ELF-1 (cell line): Measurements from ENCODE around the gene C6orf47.
A peak's percentile ranks its signal among the peaks of the same experiment; 100 is the strongest.

Experiments
- DNase-seq: peaks from one replicate; pipeline ENCODE4 v3.0.0-alpha.2; 2016; ENCODE audit warnings: low read depth, low spot score

Gene C6orf47

GRCh38 chr6:31636698-31637596 is 23.6 kb downstream of the C6orf47 start:
- DNase-seq, result no peak

DNA sequence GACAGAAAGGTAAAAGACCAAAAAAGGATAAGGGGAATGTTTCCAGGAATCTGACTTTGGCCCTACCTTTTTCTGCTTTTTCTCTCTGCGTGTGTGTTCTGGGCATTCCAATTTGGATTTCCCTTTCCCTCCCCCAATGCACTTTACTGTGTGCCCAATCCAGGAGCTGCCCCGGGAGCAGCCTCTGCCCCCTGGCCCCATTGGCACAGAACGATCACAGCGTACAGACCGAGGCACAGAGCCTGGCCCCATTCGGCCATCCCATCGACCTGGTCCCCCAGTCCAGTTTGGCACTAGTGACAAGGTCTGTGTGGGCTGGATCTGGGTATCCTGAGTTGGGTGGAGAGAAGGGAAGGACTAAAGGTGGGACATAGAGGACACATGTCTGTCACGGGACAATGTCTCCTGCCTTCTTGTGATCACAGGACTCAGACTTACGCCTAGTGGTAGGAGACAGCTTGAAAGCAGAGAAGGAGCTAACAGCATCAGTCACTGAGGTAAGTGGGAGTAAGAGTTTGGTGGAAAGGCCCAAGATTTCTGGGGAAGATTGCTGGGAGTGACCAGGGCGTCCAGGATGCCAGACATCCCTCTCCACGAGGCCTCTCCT is 25.5 kb downstream of the C6orf47 start:
- no peak for DNase-seq

DNA sequence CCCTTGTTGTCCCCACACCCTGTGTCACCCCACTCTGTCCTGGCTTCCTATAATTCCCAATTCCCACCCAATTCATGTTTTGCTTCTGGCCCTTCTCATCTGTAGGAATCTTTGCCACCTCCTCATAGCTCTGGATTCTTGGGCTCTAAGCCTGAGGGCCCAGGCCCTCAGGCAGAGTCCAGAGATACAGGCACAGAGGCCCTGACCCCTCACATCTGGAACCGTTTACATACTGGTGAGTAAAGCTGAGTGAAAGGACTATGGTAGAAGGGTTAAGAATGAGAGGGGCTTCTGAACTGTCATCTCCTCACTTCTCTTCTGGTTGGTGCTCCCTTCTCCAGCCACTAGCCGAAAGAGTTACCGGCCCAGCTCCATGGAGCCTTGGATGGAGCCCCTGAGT is 26.4 kb downstream of the C6orf47 start:
- DNase-seq, result no peak

DNA sequence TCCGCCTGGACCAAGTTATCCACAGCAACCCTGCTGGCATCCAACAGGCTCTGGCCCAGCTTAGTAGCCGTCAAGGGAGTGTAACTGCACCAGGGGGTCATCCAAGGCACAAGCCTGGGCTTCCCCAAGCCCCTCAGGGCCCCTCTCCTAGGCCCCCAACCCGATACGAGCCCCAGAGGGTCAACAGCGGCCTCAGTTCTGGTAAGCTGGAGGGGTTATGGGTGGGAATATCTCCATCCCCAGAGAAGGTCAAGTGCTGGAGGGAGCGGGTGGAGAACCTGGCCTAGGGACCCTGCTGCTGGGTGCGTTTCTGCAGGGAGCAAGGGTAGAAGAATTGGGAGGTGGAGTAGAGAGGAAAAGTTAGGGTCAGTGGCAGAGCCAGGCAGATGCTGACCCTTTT is 27.1 kb downstream of the C6orf47 start:
- DNase-seq, result no peak

DNA sequence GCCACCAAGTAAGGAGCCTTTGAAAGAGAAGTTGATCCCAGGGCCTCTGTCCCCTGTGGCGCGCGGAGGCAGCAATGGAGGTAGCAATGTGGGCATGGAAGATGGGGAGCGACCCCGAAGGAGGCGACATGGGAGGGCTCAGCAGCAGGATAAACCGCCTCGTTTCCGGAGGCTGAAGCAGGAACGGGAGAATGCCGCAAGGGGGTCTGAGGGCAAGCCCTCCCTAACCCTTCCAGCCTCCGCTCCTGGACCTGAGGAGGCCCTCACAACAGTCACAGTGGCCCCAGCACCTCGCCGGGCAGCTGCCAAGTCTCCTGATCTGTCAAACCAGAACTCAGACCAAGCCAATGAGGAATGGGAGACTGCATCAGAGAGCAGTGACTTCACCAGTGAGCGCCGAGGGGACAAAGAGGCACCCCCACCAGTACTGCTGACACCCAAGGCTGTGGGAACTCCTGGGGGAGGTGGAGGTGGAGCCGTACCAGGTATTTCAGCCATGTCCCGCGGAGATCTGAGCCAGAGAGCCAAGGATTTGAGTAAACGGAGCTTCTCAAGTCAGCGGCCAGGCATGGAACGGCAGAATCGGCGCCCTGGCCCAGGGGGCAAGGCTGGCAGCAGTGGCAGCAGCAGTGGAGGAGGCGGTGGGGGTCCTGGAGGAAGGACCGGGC is 28.2 kb downstream of the C6orf47 start:
- no peak for DNase-seq

DNA sequence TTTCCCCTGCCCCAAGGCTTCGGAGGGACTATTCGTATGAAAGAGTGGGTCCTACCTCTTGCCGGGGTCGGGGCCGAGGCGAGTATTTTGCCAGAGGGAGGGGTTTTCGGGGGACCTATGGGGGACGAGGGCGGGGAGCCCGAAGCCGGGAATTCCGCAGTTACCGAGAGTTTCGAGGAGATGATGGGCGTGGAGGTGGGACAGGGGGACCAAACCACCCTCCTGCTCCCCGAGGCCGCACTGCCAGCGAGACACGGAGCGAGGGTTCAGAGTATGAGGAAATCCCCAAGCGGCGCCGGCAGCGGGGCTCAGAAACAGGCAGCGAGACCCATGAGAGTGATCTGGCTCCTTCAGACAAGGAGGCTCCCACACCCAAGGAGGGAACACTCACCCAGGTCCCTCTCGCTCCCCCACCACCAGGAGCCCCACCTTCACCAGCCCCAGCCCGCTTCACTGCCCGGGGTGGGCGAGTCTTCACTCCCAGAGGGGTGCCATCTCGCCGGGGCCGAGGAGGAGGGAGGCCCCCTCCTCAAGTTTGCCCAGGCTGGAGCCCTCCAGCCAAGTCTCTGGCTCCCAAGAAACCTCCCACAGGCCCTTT is 28.8 kb downstream of the C6orf47 start:
- no peak for DNase-seq

- DNase-seq, result no peak
Observed at GRCh38 chr6:31631209-31631608, 29.4 kb downstream of the C6orf47 start.

DNA sequence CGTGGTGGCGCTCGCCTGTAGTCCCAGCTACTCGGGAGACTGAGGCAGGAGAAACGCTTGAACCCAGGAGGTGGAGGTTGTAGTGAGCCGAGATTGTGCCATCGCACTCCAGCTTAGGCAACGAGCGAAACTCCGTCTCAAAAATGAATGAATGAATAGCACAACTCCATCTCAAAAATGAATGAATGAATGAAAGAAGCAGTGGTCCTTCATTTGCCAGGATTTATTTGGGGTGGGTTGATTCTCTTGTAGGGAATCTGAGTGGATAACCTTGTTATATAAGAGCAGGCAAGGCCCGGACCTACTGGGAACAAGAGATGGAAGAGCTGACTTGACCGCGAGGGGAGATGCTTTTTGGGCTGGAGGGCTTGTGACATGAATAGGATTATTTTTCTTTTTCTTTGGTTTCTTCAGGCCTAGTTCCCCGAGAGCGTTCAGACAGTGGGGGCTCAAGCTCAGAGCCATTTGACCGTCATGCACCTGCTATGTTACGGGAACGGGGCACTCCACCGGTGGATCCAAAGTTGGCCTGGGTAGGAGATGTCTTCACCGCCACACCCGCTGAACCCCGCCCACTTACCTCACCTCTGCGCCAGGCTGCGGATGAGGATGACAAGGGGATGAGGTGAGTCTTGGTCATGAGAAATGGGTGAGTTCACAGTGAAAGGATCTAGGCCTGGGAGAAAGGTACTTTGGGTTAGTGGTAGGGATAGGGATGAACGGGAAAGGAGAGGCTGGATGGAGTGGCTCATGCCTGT is 30.2 kb downstream of the C6orf47 start:
- no peak for DNase-seq

DNA sequence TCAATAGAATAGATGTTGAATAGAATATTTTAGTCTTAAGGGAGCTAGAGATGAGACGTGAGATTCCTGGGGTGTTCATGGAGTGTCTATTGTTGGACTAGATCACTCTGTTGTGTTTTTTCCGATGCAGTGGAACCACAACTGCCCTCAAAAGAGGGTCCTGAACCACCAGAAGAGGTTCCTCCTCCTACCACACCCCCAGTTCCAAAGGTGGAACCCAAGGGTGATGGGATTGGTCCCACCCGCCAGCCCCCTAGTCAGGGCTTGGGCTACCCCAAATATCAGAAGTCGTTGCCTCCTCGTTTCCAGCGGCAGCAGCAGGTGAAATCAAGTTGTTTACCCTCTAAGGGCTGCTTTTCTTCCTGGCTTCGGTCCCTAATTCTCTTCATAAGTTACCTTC is 31.6 kb downstream of the C6orf47 start:
- no peak for DNase-seq

- DNase-seq, result no peak
Observed at GRCh38 chr6:31627690-31628287, 32.8 kb downstream of the C6orf47 start.

DNA sequence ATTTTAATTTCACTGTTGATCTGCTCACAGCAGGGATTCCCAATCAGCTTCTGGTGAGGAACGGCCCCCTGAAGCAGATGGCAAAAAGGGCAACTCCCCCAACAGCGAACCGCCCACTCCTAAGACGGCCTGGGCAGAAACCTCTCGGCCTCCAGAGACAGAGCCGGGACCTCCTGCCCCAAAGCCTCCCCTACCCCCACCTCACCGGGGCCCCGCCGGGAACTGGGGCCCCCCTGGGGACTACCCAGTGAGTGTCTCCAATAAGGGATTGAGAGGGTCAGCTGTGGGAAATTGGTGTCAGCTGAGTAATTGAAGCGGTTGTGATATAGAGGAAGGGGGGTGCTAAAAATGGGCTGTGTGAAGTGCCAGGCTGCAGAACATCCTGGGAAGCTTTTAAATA is 33.6 kb downstream of the C6orf47 start:
- DNase-seq, result no peak

DNA sequence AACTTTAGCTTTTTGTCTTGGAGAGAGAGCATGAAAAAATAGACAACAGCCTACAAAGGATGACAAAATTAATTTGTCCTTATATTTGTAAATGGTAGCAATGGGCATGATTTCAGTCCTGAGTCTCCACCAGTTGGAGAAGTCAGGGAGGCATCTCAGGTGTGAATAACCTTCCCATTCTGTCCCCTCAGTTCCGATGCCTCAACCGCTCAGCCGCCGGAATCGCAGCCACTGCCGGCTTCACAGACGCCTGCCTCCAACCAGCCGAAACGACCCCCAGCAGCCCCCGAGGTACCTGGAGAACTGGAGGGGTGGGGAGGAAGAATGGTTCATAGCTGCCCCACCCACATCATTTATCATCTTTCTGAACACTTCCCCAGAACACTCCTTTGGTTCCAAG is 36.5 kb downstream of the C6orf47 start:
- no peak for DNase-seq

DNA sequence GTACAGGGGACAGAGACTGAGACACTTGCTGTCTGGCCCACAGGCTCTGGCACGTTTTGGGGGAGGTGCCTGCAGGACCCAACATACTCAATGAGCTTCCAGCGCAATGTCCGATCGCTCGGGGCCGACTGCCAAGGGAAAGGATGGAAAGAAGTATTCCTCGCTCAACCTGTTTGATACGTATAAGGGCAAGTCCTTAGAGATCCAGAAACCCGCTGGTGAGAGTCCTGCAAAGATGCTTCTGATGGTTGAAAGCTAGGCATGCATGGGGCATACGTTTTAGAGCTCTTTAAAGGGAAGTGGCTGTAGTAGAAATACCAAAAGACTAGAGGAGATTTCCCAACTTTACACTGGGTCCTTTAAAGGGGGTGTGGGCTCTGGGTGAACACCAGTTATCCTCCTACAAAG is 37.9 kb downstream of the C6orf47 start:
- peak; percentile 56 for DNase-seq

GRCh38 chr6:31621991-31622390 is 38.6 kb downstream of the C6orf47 start:
- peak; percentile 67 for DNase-seq

DNA sequence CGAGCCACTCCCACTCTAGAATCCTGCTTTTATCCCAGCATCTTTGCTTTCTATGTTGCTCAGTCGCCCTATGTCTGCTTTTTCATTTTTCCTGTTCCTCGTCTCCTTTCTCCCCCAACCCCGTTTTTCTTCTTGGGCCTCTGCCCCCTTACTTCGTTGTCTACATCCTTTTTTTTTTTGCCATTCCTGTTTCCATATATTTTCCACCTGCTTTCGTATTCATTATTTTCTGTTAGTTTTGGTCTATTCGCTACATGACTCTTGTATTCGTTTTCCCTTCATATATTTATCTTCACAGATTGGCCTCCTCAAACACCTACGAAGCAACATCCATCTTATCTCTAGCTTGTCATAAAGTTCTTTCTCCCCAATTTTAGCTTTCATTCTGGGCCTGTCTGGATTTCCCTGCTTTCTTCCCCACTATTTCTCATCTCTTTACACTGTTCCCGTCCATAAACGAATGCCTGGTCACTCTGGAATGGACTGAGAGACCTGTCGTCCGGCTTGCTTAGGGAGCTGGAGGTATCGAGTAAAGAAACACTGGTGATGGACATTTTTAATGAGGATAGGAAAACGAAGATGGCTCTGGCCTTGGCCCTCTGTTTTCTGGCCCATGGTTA is 39.1 kb downstream of the C6orf47 start:
- no peak for DNase-seq

GRCh38 chr6:31620586-31621319 is 39.8 kb downstream of the C6orf47 start, which contains the start of gene PRRC2A:
Gene PRRC2A (plus strand): TSS chr6:31620715. CDS start chr6:31622790, 2,075 bp downstream.
- DNase-seq, result peak; percentile 78

GRCh38 chr6:31619805-31620585 is 40.6 kb downstream of the C6orf47 start:
- peak; percentile 100 for DNase-seq

- no peak for DNase-seq
Observed at GRCh38 chr6:31617010-31617409, 43.6 kb downstream of the C6orf47 start.

DNA sequence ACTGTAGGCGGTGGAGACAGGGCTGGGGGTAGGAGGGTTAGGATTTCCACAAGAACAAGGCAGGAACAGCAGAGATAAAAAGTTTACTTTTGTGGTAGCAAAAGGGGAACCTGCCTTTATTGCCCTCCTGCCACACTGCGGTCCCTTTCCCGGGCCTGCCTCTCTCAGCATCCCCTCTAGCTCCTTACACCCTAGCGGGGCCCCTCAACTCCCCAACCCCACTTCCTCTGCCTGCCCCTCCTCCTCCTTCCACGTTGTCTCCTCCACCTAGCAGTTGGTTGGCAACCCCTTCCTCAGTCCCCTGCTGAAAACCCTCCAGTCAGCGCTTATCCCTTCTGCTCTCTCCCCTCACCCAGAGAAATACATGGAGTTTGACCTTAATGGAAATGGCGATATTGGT is 44.8 kb downstream of the C6orf47 start:
- DNase-seq, result no peak
